ENCODE data around the gene PIGV.
"Not testable (repeated sequence)": the region's sequence is repeated elsewhere in the genome, so short reads cannot be mapped to it uniquely, and the experiment has no call there.

- peak; percentile 65 for TF ChIP-seq CTCF (IDR thresholded peaks at IDR 0.05; ENCODE audit: insufficient read depth, low read length, poor library complexity, severe bottlenecking)
- not testable (repeated sequence) for TF ChIP-seq EZH2phosphoT487 (conservative IDR thresholded peaks at IDR 0.05; ENCODE audit: low read length)
Observed at GRCh38 chr1:26810105-26810504, 22.4 kb downstream of the PIGV start.
